OCI-LY1 (cell line): ENCODE data around the gene C9orf50.

Source experiments
- EZH2 ChIP-seq: fragments of 200-600 bp; sonication (generic), shearing (Covaris generic); IDR thresholded peaks from 2 replicates; pipeline ENCODE4 v1.8.0; 2017; ENCODE audit warnings: borderline replicate concordance, mixed run types, mild to moderate bottlenecking, antibody characterized with exemption, low read length, moderate library complexity, mixed read lengths
- TF ChIP-seq, protein P1 (sequence below): fragments of 200-600 bp; sonication (generic), shearing (Covaris generic); IDR thresholded peaks from 2 replicates; pipeline ENCODE4 v1.5.1; 2017; ENCODE audit warnings: mild to moderate bottlenecking, antibody characterized with exemption, low read length, moderate library complexity, mixed read lengths

DNA sequence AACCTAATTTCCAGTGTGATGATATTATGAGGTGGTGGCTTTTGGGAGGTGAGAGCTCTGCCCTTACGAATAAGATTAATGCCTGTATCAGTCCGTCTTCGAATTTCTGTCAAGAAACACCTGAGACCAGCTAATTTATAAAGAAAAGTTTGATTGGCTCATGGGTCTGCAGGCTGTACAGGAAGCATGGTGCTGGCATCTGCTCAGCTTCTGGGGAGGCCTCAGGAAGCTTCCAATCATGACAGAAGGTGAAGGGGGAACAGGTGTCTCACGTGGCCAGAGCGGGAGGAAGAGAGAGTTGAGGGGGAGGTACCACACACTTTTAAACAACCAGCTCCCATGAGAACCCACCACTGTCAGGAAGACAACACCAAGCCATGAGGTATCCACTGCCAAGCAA lies 46.9 kb downstream of the C9orf50 start:
- TF ChIP-seq, protein P1, sequence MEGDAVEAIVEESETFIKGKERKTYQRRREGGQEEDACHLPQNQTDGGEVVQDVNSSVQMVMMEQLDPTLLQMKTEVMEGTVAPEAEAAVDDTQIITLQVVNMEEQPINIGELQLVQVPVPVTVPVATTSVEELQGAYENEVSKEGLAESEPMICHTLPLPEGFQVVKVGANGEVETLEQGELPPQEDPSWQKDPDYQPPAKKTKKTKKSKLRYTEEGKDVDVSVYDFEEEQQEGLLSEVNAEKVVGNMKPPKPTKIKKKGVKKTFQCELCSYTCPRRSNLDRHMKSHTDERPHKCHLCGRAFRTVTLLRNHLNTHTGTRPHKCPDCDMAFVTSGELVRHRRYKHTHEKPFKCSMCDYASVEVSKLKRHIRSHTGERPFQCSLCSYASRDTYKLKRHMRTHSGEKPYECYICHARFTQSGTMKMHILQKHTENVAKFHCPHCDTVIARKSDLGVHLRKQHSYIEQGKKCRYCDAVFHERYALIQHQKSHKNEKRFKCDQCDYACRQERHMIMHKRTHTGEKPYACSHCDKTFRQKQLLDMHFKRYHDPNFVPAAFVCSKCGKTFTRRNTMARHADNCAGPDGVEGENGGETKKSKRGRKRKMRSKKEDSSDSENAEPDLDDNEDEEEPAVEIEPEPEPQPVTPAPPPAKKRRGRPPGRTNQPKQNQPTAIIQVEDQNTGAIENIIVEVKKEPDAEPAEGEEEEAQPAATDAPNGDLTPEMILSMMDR, result no peak
- no peak for TF ChIP-seq EZH2
